ENCODE data around the gene LSP1.
A peak's percentile ranks its signal among the peaks of the same experiment; 100 is the strongest.

LSP1 gene

DNA sequence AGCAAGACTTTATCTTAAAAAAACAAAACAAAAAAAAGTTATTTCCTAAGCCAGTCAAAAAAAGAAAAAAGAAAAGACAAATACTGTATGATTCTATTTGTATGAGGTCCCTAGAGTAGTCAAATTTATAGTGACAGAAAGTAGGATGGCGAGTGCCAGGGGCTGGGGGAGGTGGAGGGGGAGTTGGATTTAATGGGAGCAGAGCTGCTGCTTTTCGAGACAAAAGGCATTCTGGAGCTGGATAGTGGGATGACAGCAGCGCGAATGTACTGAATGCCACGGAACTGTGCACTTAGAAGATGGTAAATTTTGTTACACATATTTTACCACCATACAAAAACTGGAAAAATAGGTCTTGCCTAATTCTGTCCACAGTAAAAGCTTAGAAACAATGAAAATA, 35.9 kb upstream of the LSP1 start:
- DNase-seq (ENCODE audit: insufficient read length) (no peak), FAIRE-seq (no peak)
- TF ChIP-seq TAF1 (IDR thresholded peaks at IDR 0.05; ENCODE audit: borderline replicate concordance, low read depth, low read length) (no peak), POLR2AphosphoS5 (IDR thresholded peaks at IDR 0.05; ENCODE audit: low read depth, low read length) (no peak), POLR2A (IDR thresholded peaks at IDR 0.05; ENCODE audit: low read depth, low read length) (no peak)

DNA sequence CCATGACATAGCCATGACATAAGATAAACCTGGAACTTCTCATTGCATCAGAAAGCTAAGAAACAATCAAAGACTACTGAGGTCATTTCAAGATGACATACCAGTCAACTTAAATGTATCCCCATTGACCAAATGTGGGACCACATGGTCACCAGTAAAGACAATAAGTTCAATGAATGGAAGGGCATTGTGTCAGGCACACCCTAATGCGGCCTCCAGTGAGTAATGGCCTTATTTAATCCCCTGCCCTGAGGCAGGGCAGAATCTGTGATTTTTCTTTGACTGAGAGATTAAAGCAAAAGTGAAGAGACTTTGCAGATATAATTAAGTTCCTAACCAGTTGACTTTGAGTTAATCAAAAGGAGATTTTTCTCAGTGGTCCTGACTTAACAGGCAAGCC, 35.4 kb upstream of the LSP1 start:
- DNase-seq (ENCODE audit: insufficient read length) (no peak), FAIRE-seq (no peak)
- no peak for TF ChIP-seq POLR2AphosphoS5 (IDR thresholded peaks at IDR 0.05; ENCODE audit: low read depth, low read length)
- TF ChIP-seq TAF1 (IDR thresholded peaks at IDR 0.05; ENCODE audit: borderline replicate concordance, low read depth, low read length) = no peak
- no peak for TF ChIP-seq POLR2A (IDR thresholded peaks at IDR 0.05; ENCODE audit: low read depth, low read length)

DNA sequence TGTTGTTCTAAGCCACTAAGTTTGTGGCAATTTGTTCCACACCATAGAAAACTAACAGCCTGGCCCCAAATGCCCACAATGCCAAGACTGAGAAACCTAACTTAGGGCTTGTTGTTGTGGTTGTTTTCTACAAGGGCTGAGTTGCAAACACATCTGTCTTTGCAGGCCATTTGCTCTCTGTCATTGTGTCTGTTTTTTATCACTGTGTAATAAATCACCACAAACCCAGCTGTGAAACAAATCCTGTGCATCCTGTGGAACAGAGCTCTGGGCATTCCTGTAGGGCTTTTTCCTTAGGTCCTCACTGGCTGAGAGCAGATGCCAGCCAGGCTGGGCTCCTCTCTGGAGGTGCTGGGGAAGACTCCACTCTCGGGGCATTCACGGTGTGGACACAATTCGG, 33.8 kb upstream of the LSP1 start:
- TF ChIP-seq TAF1 (IDR thresholded peaks at IDR 0.05; ENCODE audit: borderline replicate concordance, low read depth, low read length) (no peak), POLR2A (IDR thresholded peaks at IDR 0.05; ENCODE audit: low read depth, low read length) (no peak), POLR2AphosphoS5 (IDR thresholded peaks at IDR 0.05; ENCODE audit: low read depth, low read length) (no peak)
- FAIRE-seq (no peak), DNase-seq (ENCODE audit: insufficient read length) (no peak)

DNA sequence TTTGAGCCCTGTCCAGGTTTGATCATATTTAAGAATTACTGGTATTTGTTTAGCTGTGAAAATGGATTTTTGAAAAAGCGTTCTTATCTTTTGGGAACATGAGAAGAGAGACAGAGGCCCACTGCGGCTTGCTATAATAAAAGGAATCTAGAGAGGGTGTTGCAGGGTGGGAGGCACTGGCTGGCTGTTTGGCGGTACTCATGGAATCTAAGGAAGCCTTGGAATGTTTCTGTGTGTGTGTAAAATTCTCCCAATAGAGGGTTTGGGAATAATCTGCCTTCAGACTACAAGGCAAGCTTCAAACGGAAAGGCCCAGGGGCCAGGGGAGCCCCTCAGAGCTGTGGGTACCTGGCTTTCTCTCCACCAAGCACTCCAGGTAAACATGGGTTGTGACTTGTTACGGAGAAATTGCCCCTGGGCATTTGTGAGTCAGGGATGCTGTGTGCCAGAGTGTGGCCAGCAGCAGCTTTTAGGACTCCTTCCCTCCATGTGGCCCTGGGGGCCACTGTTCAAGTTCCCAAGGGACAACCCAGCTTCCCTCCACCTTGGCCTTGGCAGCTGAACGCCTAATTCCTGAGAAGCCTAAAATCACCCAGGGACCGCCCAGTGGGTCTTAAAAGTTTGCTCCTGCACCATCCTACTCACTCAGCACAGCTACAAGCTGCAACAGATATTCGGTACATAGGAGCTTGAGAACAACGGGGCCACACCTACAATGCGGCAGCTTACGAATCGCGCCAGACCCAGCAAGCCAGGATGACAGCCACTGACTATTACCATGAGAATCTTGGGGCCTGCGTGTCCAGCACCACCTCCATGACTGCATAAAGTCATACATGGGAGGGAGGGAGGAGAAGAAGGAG, 32.2 kb upstream of the LSP1 start:
- TF ChIP-seq POLR2AphosphoS5 (IDR thresholded peaks at IDR 0.05; ENCODE audit: low read depth, low read length) = no peak
- no peak for TF ChIP-seq POLR2A (IDR thresholded peaks at IDR 0.05; ENCODE audit: low read depth, low read length)
- no peak for TF ChIP-seq TAF1 (IDR thresholded peaks at IDR 0.05; ENCODE audit: borderline replicate concordance, low read depth, low read length)
- DNase-seq (ENCODE audit: insufficient read length) = no peak
- peak; percentile 33 for FAIRE-seq

DNA sequence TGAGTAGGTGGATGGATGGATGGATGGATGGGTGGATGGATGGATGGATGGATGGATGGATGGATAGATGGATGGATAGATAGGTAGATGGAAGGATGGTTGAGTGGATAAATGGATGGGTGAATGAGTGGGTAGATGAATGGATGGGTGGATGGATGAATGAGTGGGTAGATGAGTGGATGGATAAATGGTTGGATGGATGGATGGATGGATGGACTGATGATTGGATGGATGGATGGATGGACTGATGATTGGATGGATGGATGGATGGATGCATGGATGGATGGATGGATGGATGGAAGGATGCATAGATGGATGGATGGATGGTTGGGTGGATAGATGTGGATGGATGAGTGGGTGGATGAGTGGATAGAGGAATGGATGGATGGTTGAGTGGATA, 31.3 kb upstream of the LSP1 start:
- DNase-seq (ENCODE audit: insufficient read length) (no peak), FAIRE-seq (no peak)
- no peak for TF ChIP-seq TAF1 (IDR thresholded peaks at IDR 0.05; ENCODE audit: borderline replicate concordance, low read depth, low read length)

DNA sequence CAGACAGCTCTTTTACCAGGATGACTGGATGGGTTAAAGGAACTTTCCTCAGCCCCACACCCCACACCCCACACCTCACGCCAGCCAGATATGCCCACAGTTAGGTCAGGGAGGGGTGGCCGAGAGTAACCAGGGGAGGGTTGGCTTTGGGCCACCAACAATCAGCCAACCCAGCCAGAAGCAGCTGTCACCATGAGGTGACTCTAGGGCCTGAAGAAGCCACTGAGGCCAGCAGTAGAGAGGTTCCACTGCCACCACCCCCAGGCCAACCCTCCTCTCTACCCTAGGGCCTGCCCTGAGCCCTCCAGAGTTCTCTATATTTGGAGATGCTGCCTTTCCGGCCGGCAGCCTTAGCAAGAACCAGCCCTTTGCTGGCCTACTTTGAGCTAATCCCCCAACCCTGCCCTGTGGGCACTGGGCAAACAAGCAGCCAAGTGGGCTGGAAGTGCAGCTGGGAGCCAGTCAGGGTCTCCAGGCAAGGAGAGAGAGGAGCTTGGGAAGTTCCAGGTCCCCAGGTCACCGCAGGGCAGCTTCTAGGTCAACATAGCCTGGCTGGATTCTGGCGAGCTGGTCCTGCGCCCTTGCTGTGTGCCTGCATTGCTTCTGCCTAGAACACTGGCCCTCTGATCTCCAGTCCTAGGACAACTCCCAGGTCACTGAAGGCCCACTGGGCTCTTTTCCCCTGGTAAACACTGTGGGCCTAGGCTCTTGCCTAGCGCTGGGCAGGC, 30.1 kb upstream of the LSP1 start:
- DNase-seq (ENCODE audit: insufficient read length) = no peak
- TF ChIP-seq POLR2A (IDR thresholded peaks at IDR 0.05; ENCODE audit: low read depth, low read length) (no peak), TAF1 (IDR thresholded peaks at IDR 0.05; ENCODE audit: borderline replicate concordance, low read depth, low read length) (no peak), POLR2AphosphoS5 (IDR thresholded peaks at IDR 0.05; ENCODE audit: low read depth, low read length) (no peak)
- FAIRE-seq = no peak

DNA sequence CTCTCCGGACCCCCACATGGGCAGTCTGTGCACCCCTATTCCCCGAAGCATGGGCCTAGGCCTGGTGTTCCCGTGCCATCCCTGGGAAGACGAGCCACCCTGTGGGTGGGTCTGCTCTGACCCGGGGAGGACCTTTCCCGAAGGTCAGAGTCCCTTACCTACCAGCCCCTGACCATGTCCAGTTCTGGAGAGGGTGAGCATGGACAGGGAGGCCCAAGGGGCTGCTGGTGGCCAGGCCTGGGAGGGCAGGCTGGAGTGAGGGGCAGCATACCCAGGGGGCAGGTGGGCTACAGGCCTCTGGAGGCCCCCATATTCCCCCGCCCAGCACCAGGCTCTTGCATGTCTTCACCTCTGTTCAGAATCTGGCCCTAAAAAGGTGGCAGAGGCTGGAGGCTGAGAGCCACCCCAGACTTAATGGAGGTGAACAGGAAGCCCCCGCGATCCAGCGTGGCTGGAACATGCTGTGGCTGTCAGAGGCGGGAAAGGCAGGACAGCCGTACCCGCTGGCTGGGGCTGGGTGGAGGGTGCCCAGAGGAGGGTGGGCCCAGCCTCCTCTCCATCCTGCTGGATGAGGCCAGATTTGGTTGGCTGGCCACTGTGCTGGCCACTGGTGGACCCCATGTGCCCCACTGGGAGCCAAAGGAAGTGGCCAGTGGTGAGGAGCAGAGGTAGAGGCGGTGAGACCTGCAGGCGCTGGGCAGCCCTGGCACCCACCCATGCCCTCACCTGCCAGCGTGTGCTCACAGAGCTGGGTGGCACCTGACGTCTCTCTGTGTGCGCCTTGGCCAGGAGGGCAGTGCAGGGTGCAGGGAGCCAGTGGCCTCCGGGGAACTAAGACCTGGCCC, 29.3 kb upstream of the LSP1 start:
- no peak for DNase-seq (ENCODE audit: insufficient read length)
- FAIRE-seq = no peak
- no peak for TF ChIP-seq POLR2AphosphoS5 (IDR thresholded peaks at IDR 0.05; ENCODE audit: low read depth, low read length)
- TF ChIP-seq POLR2A (IDR thresholded peaks at IDR 0.05; ENCODE audit: low read depth, low read length) = no peak
- TF ChIP-seq TAF1 (IDR thresholded peaks at IDR 0.05; ENCODE audit: borderline replicate concordance, low read depth, low read length) = no peak

DNA sequence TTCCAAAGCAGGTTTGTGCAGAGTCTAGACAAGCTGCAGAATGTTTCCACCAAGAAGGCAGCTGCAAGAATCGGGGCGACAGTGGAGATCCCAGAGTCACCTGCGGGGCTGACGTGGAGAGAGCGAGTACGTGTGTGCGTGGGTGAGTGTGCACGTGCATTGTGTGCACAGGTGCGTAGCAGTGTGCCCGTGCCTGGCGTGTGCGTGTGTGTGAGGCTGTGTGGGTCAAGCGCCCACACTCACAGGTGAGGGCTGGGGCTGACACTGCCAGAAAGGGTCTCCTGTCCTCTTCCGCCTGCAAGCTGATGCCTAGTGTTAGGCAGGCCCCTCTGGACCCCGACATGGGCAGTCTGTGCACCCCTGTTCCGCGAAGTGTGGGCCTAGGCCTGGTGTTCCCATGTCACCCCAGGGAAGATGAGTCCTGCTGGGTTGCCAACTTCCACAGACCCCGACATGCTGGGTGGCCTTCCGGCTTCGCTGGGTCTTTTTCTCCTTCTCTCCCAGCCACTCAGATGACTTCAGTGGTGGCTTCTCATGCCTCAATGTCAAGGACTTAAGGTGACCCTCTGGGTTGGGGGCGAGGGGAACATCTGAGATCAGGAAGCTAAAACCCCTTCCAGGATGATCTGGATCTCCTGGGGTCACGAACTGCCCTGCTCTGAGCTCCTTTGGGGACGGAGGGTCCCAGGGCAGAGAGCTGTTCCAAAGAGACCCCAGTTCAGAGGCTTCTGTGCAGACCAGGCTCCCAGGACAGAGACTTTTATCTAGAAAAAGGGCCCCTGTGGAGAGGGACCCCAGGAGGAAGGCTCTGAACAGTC, 28.5 kb upstream of the LSP1 start:
- FAIRE-seq (no peak), DNase-seq (ENCODE audit: insufficient read length) (no peak)
- TF ChIP-seq POLR2A (IDR thresholded peaks at IDR 0.05; ENCODE audit: low read depth, low read length) (no peak), POLR2AphosphoS5 (IDR thresholded peaks at IDR 0.05; ENCODE audit: low read depth, low read length) (no peak), TAF1 (IDR thresholded peaks at IDR 0.05; ENCODE audit: borderline replicate concordance, low read depth, low read length) (no peak)

DNA sequence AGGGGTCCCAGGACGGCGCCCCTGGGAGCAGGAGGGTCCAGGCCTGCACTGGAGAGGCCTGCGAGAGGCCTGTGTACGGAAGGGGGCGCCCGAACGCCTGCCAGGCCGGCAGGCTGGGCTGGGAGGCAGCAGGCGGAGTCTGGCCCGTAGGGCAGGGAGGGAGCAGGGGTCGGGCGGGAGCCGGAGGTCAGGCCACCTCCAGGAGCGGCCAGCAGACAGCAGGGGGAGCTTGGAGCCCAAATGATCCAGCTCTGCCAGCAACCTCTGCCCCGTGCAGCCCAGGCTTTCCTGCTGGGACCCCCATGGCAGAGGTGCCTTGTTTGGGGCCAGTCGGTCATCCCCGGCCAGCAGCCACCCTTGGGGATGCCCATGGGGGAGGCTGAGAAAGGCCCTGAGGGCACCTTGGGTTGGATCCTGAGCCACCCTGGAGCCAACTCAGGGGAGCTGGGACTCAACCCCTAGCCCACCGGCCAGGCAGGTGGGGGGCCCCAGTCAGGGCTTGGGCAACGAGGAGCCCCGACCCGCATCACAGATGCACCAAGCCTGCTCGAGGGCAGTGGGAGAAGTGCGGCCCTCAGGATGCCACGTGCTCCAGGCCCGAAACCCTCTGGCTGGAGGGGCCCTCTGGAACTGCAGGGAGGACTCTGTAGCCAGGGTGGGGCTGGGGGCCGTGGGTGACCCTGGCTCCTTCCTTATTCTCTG, 27.7 kb upstream of the LSP1 start:
- DNase-seq (ENCODE audit: insufficient read length) (peak; percentile 76), FAIRE-seq (no peak)
- no peak for TF ChIP-seq POLR2A (IDR thresholded peaks at IDR 0.05; ENCODE audit: low read depth, low read length)

DNA sequence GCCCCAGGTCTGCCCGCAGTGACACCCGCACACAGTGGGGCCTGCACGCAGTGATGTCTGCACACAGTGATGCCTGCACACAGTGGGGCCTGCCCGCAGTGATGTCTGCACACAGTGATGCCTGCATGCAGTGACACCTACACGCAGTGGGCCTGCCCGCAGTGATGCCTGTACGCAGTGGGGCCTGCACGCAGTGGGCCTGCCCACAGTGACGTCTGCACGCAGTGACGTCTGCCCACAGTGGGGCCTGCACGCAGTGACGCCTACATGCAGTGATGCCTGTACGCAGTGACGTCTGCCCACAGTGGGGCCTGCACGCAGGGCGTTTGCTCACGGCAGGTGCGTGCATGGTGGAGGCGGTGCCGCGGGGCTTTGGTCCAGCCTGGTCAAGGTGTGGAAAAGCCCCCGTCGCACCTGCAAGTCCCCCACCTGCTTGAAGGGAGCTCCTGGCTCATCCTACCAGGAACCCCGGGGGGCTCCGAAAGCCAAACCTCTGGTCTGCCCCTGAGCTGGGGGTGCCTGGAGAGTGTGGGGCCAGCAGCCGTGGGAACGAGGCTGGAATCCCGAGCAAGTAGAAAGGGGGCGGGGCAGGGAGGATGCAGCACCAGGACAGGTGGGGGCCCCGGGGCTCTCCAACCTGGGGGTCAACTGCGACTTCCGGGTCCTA, 27.0 kb upstream of the LSP1 start:
- DNase-seq (ENCODE audit: insufficient read length) = no peak
- TF ChIP-seq POLR2AphosphoS5 (IDR thresholded peaks at IDR 0.05; ENCODE audit: low read depth, low read length) (no peak), TAF1 (IDR thresholded peaks at IDR 0.05; ENCODE audit: borderline replicate concordance, low read depth, low read length) (no peak), POLR2A (IDR thresholded peaks at IDR 0.05; ENCODE audit: low read depth, low read length) (no peak)
- no peak for FAIRE-seq
